ENCODE data around the gene PRPF40A.
A peak's percentile ranks its signal among the peaks of the same experiment; 100 is the strongest.

Gene PRPF40A

GRCh38 chr2:152613235-152613634 lies 104.0 kb downstream of the PRPF40A start:
- DNase-seq, result peak; percentile 24

DNA sequence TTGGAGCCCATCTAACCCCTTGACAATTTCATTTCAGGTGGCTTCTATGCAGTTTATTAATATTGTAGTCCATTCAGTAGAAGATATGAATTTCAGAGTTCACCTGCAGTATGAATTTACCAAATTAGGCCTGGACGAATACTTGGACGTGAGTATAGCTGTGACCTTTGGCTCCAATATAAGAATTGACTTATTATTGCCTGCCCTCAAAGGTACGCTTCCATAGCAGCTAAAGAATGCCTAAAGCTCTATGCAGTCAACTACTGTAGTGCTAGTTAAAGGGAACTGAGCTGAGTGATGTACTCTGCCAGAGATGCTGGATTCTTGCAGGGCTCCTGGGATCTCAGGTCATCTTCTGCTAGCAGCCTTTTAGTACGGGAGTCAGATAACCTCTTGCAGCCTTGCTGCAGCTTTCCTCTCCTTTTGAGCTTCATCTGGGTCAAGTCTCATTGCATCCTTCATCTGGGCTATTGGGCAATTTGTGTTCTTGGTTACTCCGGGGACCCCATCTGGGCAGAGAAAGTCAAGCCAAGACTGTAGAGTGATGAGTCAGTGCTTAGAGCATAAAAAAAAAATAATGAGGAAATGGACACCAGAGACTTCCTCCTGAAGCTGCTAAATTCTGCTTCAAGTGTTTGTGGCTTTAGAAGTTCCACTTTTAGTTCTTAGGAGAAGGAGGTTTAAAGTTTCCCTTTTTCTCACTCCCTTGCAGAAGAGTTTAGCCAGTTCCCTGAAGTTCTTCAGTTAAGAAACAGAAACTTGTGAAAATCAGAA lies 105.6 kb downstream of the PRPF40A start:
- no peak for DNase-seq

DNA sequence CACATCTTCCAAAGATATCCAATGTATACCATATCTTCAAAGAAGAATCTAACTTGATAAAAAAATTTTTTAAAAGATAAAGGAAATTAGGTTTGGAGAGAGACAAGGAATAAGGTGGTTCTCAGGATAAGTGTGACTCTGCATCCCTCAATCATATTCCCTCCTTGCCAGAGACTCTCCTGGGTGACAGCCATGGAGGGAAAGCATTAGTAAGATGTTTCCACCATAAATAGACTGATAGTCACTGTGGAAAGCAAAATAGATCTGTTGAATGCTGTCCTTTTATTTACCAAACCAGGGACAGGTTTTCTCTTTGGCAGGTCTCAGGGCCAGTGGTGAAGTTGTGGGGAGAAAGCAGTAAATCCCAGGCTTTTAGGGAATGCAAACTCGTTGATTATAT lies 107.6 kb downstream of the PRPF40A start:
- no peak for DNase-seq

DNA sequence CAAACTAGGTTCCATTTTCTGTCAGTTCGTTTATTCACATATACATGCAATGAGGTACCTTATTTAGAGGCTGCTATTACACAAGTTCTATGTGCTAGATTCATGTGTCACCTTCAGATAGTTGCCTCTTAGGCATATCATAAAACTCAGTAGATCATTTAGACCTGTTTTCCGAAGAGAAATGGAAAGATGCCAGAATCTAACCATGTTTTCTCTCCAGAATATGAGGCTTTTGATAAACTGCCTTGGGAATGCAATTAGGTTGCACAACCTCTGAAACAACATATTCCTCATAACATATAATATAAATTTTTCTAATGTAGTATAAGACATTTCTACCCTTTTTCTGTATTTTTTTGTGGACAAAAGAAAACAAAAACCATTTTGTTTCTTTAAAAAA lies 108.1 kb downstream of the PRPF40A start:
- DNase-seq, result no peak

- no peak for DNase-seq
These were observed 109.4 kb downstream of the PRPF40A start for GRCh38 chr2:152607793-152608300.

GRCh38 chr2:152606941-152607340 lies 110.3 kb downstream of the PRPF40A start:
- DNase-seq, result no peak

DNA sequence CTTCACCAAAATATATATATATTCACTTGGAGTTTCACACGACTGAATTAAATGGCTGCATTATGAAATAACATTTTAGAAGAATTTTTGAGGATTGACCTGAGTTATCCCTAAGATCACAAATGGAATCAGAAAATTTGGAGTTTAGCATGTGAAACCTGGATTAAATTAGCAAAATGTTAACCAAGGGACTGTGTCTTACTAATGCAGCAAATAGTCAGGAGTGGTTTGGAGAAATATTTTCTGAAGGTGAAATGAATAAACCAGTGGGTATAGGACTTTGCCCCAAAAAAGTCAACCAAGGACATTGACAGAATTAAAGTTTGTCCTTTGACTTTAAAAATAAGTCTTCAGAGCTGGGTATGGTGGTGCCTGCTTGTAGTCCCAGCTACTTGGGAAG lies 111.2 kb downstream of the PRPF40A start:
- DNase-seq, result no peak

GRCh38 chr2:152603166-152603565 lies 114.1 kb downstream of the PRPF40A start:
- DNase-seq, result no peak

DNA sequence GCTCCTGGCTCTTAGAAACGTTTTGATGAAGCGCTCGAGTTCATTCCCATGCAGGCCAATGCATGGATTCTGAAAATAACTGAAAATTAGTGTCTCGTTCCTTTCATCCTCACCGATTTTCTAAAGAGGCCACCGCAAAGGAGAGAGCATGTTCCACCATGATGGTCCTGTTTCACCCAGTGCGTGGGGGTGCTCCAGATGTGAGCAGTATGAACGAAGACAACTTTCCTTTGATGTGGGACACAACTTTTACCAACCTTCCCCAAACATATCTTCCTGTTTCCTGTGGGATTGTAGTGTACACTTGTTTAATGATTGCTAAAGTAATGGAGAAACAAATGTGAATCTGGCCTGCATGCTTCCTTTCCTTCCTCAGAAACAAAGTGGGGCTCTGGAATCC lies 114.5 kb downstream of the PRPF40A start:
- DNase-seq, result no peak
